Psoas muscle (tissue), 8 donors: ENCODE measurements around the gene NDUFC1. TPM values are rescaled to one million over a fixed set of nuclear protein-coding genes. Genes with fewer than 3 reads are reported as not detected.

Experiments
- ATAC-seq, 4 donors: fragments of 200-7000 bp; cut with Tn5 transposase; one replicate each; pipeline ENCODE4 v1.9.1; 2020; ENCODE audit warnings: moderate library complexity in 3 of 4, mild to moderate bottlenecking in 2 of 4
- DNase-seq, 2 donors: peaks; one replicate each; pipeline ENCODE4 v3.0.0-alpha.2; 2020
- H3K27ac ChIP-seq: fragments of 200-600 bp; one replicate; pipeline ENCODE4 v1.8.0; 2022
- H3K27me3 ChIP-seq, 3 donors: fragments of 200-600 bp in 1 of 3; one replicate each; pipeline versions ENCODE4 v1.6.1 to v1.8.0; 2013 to 2022; ENCODE audit warnings: low read length in 2 of 3, mild to moderate bottlenecking in 2 of 3, moderate library complexity in 1 of 3; ENCODE audit not compliant: insufficient read depth in 3 of 3
- H3K36me3 ChIP-seq, 2 donors: fragments of 200-600 bp in 1 of 2; one replicate each; pipeline versions ENCODE4 v1.6.1 to v1.8.0; 2013 to 2022; ENCODE audit warnings: low read depth in 1 of 2, mild to moderate bottlenecking in 1 of 2, moderate library complexity in 1 of 2; ENCODE audit not compliant: insufficient read depth in 1 of 2
- H3K4me1 ChIP-seq: fragments of 200-600 bp; one replicate; pipeline ENCODE4 v1.8.0; 2022
- H3K4me3 ChIP-seq: fragments of 200-600 bp; one replicate; pipeline ENCODE4 v1.8.0; 2022; ENCODE audit warnings: mild to moderate bottlenecking
- H3K9me3 ChIP-seq: fragments of 200-600 bp; one replicate; pipeline ENCODE4 v1.8.0; 2022
- WGBS, 3 donors: extraction: QIAGEN DNeasy Blood & Tissue Kit; methylation state at CpG; one replicate each; pipeline versions ENCODE4 v1.1.6 to v1.1.7; 2013; 5-methylcytosine and 5-hydroxymethylcytosine counted together
- intact Hi-C, 2 donors: fragments of 100-400 bp; cut with DNase I; formaldehyde crosslinking; loops; one replicate each; pipeline versions ENCODE4 v1.11.0 to v1.14.2; 2022
- polyA plus RNA-seq, 3 donors: library from polyadenylated mRNA; stranded (reverse); fragments of 200-250 nt; gene quantifications; one replicate each; pipeline ENCODE4 v1.2.3, GENCODE V29; 2013
- total RNA-seq, 4 donors: library from RNA; stranded (reverse); fragmentation: NEBNext Ultra II Directional in 2 of 4; extraction: Animal tissue kit (Norgen Biotek cat#: 25700) in 2 of 4; gene quantifications; one replicate each; pipeline versions ENCODE4 v1.2.1 to v1.2.4, GENCODE V29; 2021 to 2023
- TF ChIP-seq, protein P1 (sequence below): fragments of 200-600 bp; IDR thresholded peaks from one replicate; pipeline ENCODE4 v1.8.0; 2022; ENCODE audit warnings: antibody characterized with exemption
- donor health status: healthy with polysubstance abuse.
- donor health status: DM: no; HTN: no; CAD: no; lungs with moderate emphysema.
- donor health status: Bipolar disorder and iron deficiency.
- donor health status: healthy.
- donor health status: DM: yes; HTN: yes; CAD: no.
- donor health status: DM: no; HTN: no; CAD: no.
- donor health status: DM: no; HTN: no; CAD: no.
- donor health status: DM: yes; HTN: yes; CAD: no.

Gene NDUFC1
- total and polyA plus RNA-seq, 7 donors = 77.8 to 143 (median 120) TPM

DNA sequence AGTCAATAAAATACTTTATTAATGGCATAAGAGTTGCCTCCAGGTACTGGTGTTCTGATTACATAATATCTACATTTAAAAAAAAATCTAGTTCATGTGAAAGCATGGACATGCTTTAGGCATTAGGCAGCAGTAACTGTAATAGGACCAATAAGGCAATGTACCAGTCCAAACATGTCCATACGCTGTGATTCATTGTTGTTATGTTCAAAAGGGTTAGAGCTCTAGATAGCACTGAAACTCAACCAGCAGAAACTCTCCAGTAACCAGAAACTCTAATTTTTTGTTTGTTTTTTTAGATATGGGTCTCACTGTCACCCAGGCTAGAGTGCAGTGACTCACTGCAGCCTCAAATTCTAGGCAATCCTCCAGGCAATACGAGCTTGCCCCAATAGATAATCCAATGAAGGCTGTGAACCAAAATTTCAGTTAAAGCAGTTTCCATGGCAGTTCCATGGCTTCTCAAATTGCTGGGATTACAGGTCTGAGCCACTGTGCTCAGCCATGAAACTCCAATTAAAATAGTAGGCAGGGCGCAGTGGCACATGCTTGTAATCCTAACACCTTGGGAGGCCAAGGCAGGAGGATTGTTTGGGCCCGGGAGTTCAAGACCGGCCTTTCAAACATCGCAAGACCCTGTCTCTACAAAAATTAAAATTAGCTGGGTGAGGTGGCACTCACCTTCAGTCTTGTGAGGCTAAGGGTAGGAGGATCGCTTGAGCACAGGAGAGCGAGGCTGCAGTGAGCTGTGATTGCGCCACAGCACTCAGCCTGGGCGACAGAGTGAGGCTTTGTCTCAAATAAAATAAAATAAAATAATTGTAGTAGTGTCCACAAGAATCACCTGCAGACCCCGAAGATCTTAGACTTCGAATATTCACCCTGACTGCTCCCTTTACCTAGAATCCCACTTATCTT is 58.6 kb downstream of the NDUFC1 start:
- TF ChIP-seq, protein P1, sequence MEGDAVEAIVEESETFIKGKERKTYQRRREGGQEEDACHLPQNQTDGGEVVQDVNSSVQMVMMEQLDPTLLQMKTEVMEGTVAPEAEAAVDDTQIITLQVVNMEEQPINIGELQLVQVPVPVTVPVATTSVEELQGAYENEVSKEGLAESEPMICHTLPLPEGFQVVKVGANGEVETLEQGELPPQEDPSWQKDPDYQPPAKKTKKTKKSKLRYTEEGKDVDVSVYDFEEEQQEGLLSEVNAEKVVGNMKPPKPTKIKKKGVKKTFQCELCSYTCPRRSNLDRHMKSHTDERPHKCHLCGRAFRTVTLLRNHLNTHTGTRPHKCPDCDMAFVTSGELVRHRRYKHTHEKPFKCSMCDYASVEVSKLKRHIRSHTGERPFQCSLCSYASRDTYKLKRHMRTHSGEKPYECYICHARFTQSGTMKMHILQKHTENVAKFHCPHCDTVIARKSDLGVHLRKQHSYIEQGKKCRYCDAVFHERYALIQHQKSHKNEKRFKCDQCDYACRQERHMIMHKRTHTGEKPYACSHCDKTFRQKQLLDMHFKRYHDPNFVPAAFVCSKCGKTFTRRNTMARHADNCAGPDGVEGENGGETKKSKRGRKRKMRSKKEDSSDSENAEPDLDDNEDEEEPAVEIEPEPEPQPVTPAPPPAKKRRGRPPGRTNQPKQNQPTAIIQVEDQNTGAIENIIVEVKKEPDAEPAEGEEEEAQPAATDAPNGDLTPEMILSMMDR = no peak
- 76 to 85% (median 78%) methylated on average over 12 of the region's 12 CpGs for WGBS, 3 donors
- H3K4me3 ChIP-seq = no peak overlapping the region
- H3K27me3 ChIP-seq = no peaks in the 10 kb centered on the region
- intact Hi-C loops = no loop called here
- DNase-seq = no peak
- ATAC-seq = peak; percentile 84 to 96 (median 90)
- H3K27ac ChIP-seq = peak overlapping the region; percentile 86
- H3K9me3 ChIP-seq = no peaks in the 10 kb centered on the region
- H3K4me1 ChIP-seq = peaks cover 15% of the 10 kb centered on the region
- no peaks in the 10 kb centered on the region for H3K36me3 ChIP-seq

GRCh38 chr4:139242511-139243051 is 59.7 kb downstream of the NDUFC1 start:
- DNase-seq (no peak), ATAC-seq (no peak)
- H3K27me3 ChIP-seq = no peaks in the 10 kb centered on the region
- peak overlapping the region; percentile 86 for H3K27ac ChIP-seq
- WGBS, 3 donors = 77 to 85% (median 78%) methylated on average over 2 of the region's 2 CpGs
- H3K36me3 ChIP-seq = no peaks in the 10 kb centered on the region
- H3K9me3 ChIP-seq = no peaks in the 10 kb centered on the region
- intact Hi-C loops = no loop called here
- H3K4me1 ChIP-seq = peaks cover 15% of the 10 kb centered on the region
- H3K4me3 ChIP-seq = no peak overlapping the region
- TF ChIP-seq, protein P1 = no peak

GRCh38 chr4:139241784-139242151 is 60.5 kb downstream of the NDUFC1 start:
- no peaks in the 10 kb centered on the region for H3K27me3 ChIP-seq
- WGBS, 3 donors = 81 to 89% (median 87%) methylated on average over 12 of the region's 12 CpGs
- no peaks in the 10 kb centered on the region for H3K9me3 ChIP-seq
- H3K36me3 ChIP-seq = no peaks in the 10 kb centered on the region
- no peak overlapping the region for H3K4me3 ChIP-seq
- DNase-seq (no peak), ATAC-seq (no peak)
- peaks cover 15% of the 10 kb centered on the region for H3K4me1 ChIP-seq
- intact Hi-C loops = no loop called here
- no peak overlapping the region for H3K27ac ChIP-seq
- TF ChIP-seq, protein P1 = no peak

DNA sequence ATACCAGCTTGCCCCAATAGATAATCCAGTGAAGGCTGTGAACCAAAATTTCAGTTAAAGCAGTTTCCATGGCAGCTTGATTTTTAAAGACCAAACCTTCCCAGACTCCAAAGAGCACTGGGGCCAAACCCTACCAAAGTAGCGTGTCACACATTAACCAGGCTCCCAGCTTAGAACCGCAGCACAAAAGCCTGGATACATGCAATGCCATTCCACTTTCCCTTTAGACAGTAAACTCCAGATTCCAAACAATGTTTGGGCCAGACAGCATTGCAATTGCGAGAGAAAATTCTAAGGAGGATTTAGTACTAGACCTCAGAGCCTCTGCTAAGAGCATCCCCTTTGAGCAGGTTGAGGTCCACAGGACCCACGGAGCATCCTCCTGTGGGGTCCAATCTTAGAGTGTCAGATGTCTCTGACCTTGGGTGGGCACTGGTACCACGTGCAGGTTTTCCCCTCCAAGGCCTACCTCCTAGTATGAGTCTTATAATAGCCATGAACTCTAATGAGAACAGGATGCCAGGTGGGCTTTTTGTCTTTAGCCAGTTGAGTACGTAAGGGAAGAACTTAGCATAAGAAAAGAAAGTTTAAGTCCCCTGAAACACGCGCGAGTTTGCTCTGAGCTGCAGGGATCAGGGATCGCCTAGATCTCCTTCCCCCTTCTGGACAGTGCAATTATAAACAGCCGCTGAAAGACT is 61.0 kb downstream of the NDUFC1 start:
- H3K27ac ChIP-seq = no peak overlapping the region
- no peak overlapping the region for H3K4me3 ChIP-seq
- no peaks in the 10 kb centered on the region for H3K9me3 ChIP-seq
- H3K4me1 ChIP-seq = peaks cover 15% of the 10 kb centered on the region
- DNase-seq = no peak
- no peaks in the 10 kb centered on the region for H3K27me3 ChIP-seq
- 73 to 79% (median 75%) methylated on average over 11 of the region's 11 CpGs for whole genome bisulfite sequencing, 3 donors
- TF ChIP-seq, protein P1 = no peak
- no peaks in the 10 kb centered on the region for H3K36me3 ChIP-seq
- no peak for ATAC-seq
- intact Hi-C loops = no loop called here

Other genes with a start within 250 kb of the NDUFC1 start
- gene ELF2, start 125.3 kb downstream of the NDUFC1 start, total RNA-seq = 10 to 100 TPM; 27.0 to 31.7 (median 28.5) TPM
- 10 to 100 TPM; 10.3 to 25.8 (median 14.7) TPM for gene ELF2, start 125.3 kb downstream of the NDUFC1 start, polyA plus RNA-seq
- 1 to 10 TPM in 1 of 4 donors, under 1 TPM in 2, not detected in 1; 0.26 to 1.0 (median 0.34) TPM for gene MGARP, start 22.3 kb downstream of the NDUFC1 start, total RNA-seq
- 1 to 10 TPM in 1 of 3 donors, under 1 TPM in 2; 0.13 to 2.1 (median 0.27) TPM for gene MGARP, start 22.3 kb downstream of the NDUFC1 start, polyA plus RNA-seq
- 10 to 100 TPM; 31.9 to 53.7 (median 48.9) TPM for gene NAA15, start 972 bp downstream of the NDUFC1 start, total RNA-seq
- gene NAA15, start 972 bp downstream of the NDUFC1 start, polyA plus RNA-seq = 10 to 100 TPM; 17.2 to 43.0 (median 26.1) TPM
- gene RAB33B, start 151.6 kb upstream of the NDUFC1 start, total RNA-seq = 1 to 10 TPM; 3.4 to 4.0 (median 3.6) TPM
- 1 to 10 TPM; 1.3 to 2.4 (median 2.0) TPM for gene RAB33B, start 151.6 kb upstream of the NDUFC1 start, polyA plus RNA-seq